ENCODE measurements around the gene TEX52. TPM values are rescaled to one million over a fixed set of nuclear protein-coding genes. Genes with fewer than 3 reads are reported as not detected.

The TEX52 gene
- total RNA-seq, 2 experiments from 2014 or later, result 0.67 TPM; not detected in 1

GRCh38 chr12:2858944-2859421 lies 2.1 kb upstream of the TEX52 start:
- Mint-ChIP-seq H3K27ac (no peak overlapping the region), H3K4me3 (no peak overlapping the region), H3K9me3 (ENCODE audit: low read depth) (no peaks in the 10 kb centered on the region), H3K36me3 (peaks cover 28% of the 10 kb centered on the region), H3K27me3 (no peaks in the 10 kb centered on the region), H3K4me1 (no peaks in the 10 kb centered on the region)
- no peak for ATAC-seq
- no peak for DNase-seq
- CTCF ChIA-PET, result interaction anchor here (1.3 kb wide), 1 partner anchor 85 kb away, joined by 3 read pairs; no protein-coding TSS in a partner anchor

GRCh38 chr12:2858334-2858733 lies 1.5 kb upstream of the TEX52 start:
- Mint-ChIP-seq H3K27me3 (no peaks in the 10 kb centered on the region), H3K27ac (no peak overlapping the region), H3K4me3 (no peak overlapping the region), H3K9me3 (ENCODE audit: low read depth) (no peaks in the 10 kb centered on the region), H3K36me3 (peaks cover 25% of the 10 kb centered on the region), H3K4me1 (no peaks in the 10 kb centered on the region)
- ATAC-seq (no peak), DNase-seq (no peak)
- CTCF ChIA-PET, result no interaction called here

- H3K36me3 Mint-ChIP-seq, result peaks cover 18% of the 10 kb centered on the region
- CTCF ChIA-PET, result interaction anchor here (1.3 kb wide), 1 partner anchor 9 kb away, joined by 3 read pairs; no protein-coding TSS in a partner anchor
- no peak overlapping the region for H3K4me3 Mint-ChIP-seq
- ATAC-seq (no peak), DNase-seq (no peak)
- no peaks in the 10 kb centered on the region for H3K4me1 Mint-ChIP-seq
- H3K27me3 Mint-ChIP-seq, result no peaks in the 10 kb centered on the region
- no peak overlapping the region for H3K27ac Mint-ChIP-seq
- no peaks in the 10 kb centered on the region for H3K9me3 Mint-ChIP-seq (ENCODE audit: low read depth)
Measured at GRCh38 chr12:2857576-2857975, 737 bp upstream of the TEX52 start.

DNA sequence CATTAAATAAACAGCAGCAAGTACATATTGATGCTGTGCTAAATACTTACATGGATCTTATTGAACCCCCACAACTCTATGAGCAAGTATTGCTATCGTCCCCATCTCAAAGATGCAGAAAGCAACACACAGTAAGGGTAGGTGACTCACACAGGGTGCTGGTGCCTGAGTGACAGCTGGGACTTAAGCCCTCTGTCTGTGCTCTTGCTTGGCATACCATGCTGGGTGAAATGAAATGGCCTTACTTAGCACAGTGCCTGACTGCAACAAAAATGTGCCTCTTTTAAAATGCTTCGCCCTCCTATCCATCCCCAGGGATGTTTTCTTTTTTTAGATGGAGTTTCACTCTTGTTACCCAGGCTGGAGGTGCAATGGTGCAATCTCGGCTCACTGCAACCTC lies 788 bp downstream of the TEX52 start:
- Mint-ChIP-seq H3K27me3 (no peaks in the 10 kb centered on the region), H3K4me3 (no peak overlapping the region)
- no peak for ATAC-seq

DNA sequence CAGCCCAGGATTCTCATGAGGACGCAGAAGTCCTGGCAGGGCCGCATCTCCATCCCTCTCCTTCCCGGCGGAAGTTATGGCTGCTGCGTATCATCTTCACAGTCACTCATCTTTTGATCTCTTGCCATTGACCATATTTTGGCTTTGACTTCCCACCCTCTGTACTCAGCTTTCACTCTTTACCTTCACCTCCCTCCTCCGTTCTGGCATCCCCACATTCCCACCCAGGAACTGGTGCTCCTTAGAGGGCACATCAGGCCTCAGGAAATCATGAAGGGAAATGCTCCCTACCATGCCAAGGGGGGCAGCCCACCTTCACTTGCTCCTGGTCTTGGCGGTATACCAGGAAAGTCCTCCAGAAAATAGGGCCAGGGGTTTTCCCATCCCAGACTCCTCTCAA lies 1.3 kb downstream of the TEX52 start:
- Mint-ChIP-seq H3K27ac (no peak overlapping the region), H3K27me3 (no peaks in the 10 kb centered on the region), H3K36me3 (peaks cover 9% of the 10 kb centered on the region), H3K4me3 (no peak overlapping the region), H3K9me3 (ENCODE audit: low read depth) (no peaks in the 10 kb centered on the region), H3K4me1 (peaks cover 2% of the 10 kb centered on the region)
- ATAC-seq (no peak), DNase-seq (no peak)
- CTCF ChIA-PET, result interaction anchor here (1.9 kb wide), 1 partner anchor 89 kb away, joined by 12 read pairs; no protein-coding TSS in a partner anchor

More for the DNA sequence above, 788 bp downstream of the TEX52 start:
- no peak overlapping the region for H3K27ac Mint-ChIP-seq
- H3K36me3 Mint-ChIP-seq, result peaks cover 9% of the 10 kb centered on the region
- no peak for DNase-seq
- CTCF ChIA-PET, result no interaction called here
- H3K9me3 Mint-ChIP-seq (ENCODE audit: low read depth), result no peaks in the 10 kb centered on the region
- H3K4me1 Mint-ChIP-seq, result peaks cover 2% of the 10 kb centered on the region

GRCh38 chr12:2854669-2855453 lies 2.0 kb downstream of the TEX52 start:
- no peak for ATAC-seq
- no peak for DNase-seq
- Mint-ChIP-seq H3K27ac (no peak overlapping the region), H3K9me3 (ENCODE audit: low read depth) (no peaks in the 10 kb centered on the region), H3K4me3 (no peak overlapping the region), H3K27me3 (no peaks in the 10 kb centered on the region), H3K4me1 (peaks cover 2% of the 10 kb centered on the region), H3K36me3 (peaks cover 3% of the 10 kb centered on the region)
- CTCF ChIA-PET, result interaction anchor here (1.0 to 1.9 kb wide), 8 partner anchors 10 to 148 kb away, joined by 3 to 12 read pairs (median 4); no protein-coding TSS in a partner anchor

DNA sequence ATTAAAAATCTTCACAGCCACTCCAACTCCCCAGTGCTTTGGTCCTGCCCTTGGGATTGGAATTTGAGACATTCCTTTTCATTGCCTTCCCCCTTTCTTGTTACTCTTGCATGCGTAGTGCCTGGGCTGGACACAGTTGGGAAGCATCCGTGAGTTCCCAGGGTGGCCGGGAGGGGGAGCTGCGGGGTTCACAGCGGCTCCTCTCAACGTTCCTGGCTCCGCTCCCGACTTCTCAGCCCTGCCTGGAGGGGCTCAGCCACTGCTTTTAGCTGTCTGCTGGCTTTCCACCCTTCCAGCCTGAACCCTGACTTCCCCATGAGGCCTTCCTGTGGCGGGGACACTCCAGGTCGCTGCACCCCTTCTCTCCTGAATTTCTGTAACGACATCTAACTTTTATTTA lies 3.2 kb downstream of the TEX52 start:
- CTCF ChIA-PET, result interaction anchor here (0.7 to 1.9 kb wide), 11 partner anchors 9 to 187 kb away, joined by 3 to 12 read pairs (median 4); no protein-coding TSS in a partner anchor
- Mint-ChIP-seq H3K4me3 (no peak overlapping the region), H3K27ac (no peak overlapping the region), H3K9me3 (ENCODE audit: low read depth) (no peaks in the 10 kb centered on the region), H3K4me1 (peaks cover 2% of the 10 kb centered on the region), H3K27me3 (no peaks in the 10 kb centered on the region), H3K36me3 (no peaks in the 10 kb centered on the region)
- ATAC-seq (peak; percentile 62), DNase-seq (peak; percentile 49)

- Mint-ChIP-seq H3K9me3 (ENCODE audit: low read depth) (no peaks in the 10 kb centered on the region), H3K4me3 (no peak overlapping the region), H3K36me3 (peaks cover 2% of the 10 kb centered on the region), H3K27ac (no peak overlapping the region), H3K27me3 (no peaks in the 10 kb centered on the region), H3K4me1 (peaks cover 2% of the 10 kb centered on the region)
- DNase-seq (no peak), ATAC-seq (no peak)
- CTCF ChIA-PET, result interaction anchor here (0.6 to 1.4 kb wide), 2 partner anchors 15 to 38 kb away, joined by 3 read pairs; no protein-coding TSS in a partner anchor
Measured at GRCh38 chr12:2851931-2852330, 4.9 kb downstream of the TEX52 start.

- no peak overlapping the region for H3K27ac Mint-ChIP-seq
- peaks cover 2% of the 10 kb centered on the region for H3K36me3 Mint-ChIP-seq
- CTCF ChIA-PET, result interaction anchor here (0.7 to 1.5 kb wide), 6 partner anchors 9 to 231 kb away, joined by 3 to 8 read pairs (median 4); no protein-coding TSS in a partner anchor
- no peaks in the 10 kb centered on the region for H3K9me3 Mint-ChIP-seq (ENCODE audit: low read depth)
- no peaks in the 10 kb centered on the region for H3K4me1 Mint-ChIP-seq
- DNase-seq (no peak), ATAC-seq (no peak)
- no peak overlapping the region for H3K4me3 Mint-ChIP-seq
- no peaks in the 10 kb centered on the region for H3K27me3 Mint-ChIP-seq
Measured at GRCh38 chr12:2845280-2845679, 11.6 kb downstream of the TEX52 start.

DNA sequence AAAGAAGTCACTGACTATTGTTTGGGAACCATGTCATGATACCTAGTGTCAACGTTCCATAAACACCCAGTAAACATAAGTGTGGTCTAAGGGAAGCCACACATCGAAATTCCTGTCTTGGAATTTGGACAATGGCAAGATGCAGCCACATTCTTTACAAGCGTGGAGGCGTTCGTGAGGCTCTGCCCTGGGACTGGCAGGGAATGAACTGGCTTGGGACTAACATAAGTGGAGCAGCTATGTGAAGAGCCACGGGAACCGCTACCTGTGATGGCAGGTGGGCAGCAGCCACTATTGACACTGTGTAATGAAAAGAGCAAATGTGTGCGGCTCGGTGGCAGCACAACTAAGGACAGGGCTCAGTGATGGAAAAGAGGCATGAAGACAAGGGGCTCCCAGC lies 12.1 kb downstream of the TEX52 start:
- no peaks in the 10 kb centered on the region for H3K9me3 Mint-ChIP-seq (ENCODE audit: low read depth)
- peaks cover 2% of the 10 kb centered on the region for H3K36me3 Mint-ChIP-seq
- ATAC-seq (no peak), DNase-seq (no peak)
- H3K27ac Mint-ChIP-seq, result no peak overlapping the region
- H3K4me1 Mint-ChIP-seq, result no peaks in the 10 kb centered on the region
- H3K27me3 Mint-ChIP-seq, result no peaks in the 10 kb centered on the region
- no peak overlapping the region for H3K4me3 Mint-ChIP-seq
- CTCF ChIA-PET, result interaction anchor here (0.5 to 1.3 kb wide), 4 partner anchors 9 to 325 kb away, joined by 3 to 4 read pairs (median 3); no protein-coding TSS in a partner anchor

GRCh38 chr12:2842948-2843347 lies 13.9 kb downstream of the TEX52 start:
- ATAC-seq (no peak), DNase-seq (no peak)
- H3K27me3 Mint-ChIP-seq, result no peaks in the 10 kb centered on the region
- H3K4me3 Mint-ChIP-seq, result no peak overlapping the region
- H3K4me1 Mint-ChIP-seq, result no peaks in the 10 kb centered on the region
- no peak overlapping the region for H3K27ac Mint-ChIP-seq
- peaks cover 2% of the 10 kb centered on the region for H3K36me3 Mint-ChIP-seq
- CTCF ChIA-PET, result interaction anchor here (1.2 to 1.6 kb wide), 2 partner anchors 11 to 42 kb away, joined by 3 to 6 read pairs; no protein-coding TSS in a partner anchor
- H3K9me3 Mint-ChIP-seq (ENCODE audit: low read depth), result no peaks in the 10 kb centered on the region

DNA sequence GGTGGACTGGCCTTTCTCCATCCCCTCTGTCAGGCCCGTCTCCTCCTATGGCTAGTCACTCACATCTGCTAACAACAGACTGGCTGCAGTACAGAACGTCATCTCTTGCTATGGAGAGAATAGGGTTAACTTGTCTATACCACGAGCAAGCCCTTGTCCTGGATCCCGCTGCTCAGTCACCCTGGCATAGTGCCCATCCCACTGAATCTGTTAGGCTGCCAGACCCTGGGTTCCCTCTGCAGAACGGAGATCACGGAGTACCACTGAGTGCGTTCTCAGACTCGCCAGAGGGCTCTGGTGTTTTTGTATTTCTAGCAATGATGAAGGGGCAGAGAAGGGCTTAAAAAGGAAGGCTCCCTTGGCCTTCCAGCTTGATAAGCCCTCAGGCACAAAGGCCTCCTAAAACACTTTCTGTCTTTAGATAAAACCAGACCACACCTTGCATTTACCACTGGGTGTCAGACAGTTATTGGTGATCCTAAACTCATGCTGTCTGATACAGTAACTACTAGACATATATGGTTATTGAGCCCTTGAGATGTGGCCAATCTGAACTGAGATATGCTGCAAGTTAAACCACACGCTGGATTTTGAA lies 15.7 kb downstream of the TEX52 start:
- Mint-ChIP-seq H3K27ac (no peak overlapping the region), H3K9me3 (ENCODE audit: low read depth) (no peaks in the 10 kb centered on the region), H3K4me1 (no peaks in the 10 kb centered on the region), H3K4me3 (no peak overlapping the region), H3K36me3 (no peaks in the 10 kb centered on the region), H3K27me3 (no peaks in the 10 kb centered on the region)
- DNase-seq, result no peak
- CTCF ChIA-PET, result no interaction called here
- ATAC-seq, result no peak

GRCh38 chr12:2836574-2836973 lies 20.3 kb downstream of the TEX52 start:
- DNase-seq (no peak), ATAC-seq (no peak)
- Mint-ChIP-seq H3K4me3 (no peak overlapping the region), H3K9me3 (ENCODE audit: low read depth) (no peaks in the 10 kb centered on the region), H3K36me3 (no peaks in the 10 kb centered on the region), H3K27ac (no peak overlapping the region), H3K27me3 (no peaks in the 10 kb centered on the region), H3K4me1 (no peaks in the 10 kb centered on the region)
- CTCF ChIA-PET, result no interaction called here

All from activated CD8-positive, alpha-beta memory T cell treated with anti-CD3 and anti-CD28 coated beads, Interleukin-2, amount 10 ng/mL, durations not matched to agents 7 days and 5 days (primary cell).